Neural progenitor cell (in vitro differentiated cells): Measurements from ENCODE around the gene FOSB. TPM values are rescaled to one million over a fixed set of nuclear protein-coding genes. Genes with fewer than 3 reads are reported as not detected.

ENCODE experiments used
- DNase-seq: peaks from one replicate; pipeline ENCODE4 v3.0.0-alpha.2; 2016; ENCODE audit warnings: low spot score
- H2AFZ ChIP-seq: fragments of 200-600 bp; sonication (generic); replicated peaks from 2 replicates; pipeline ENCODE4 v1.6.1; 2016; ENCODE audit warnings: antibody characterized with exemption
- H3F3A ChIP-seq: fragments of 200-600 bp; sonication (generic); 2 replicates; pipeline ENCODE4 v1.6.1; 2016; ENCODE audit warnings: antibody characterized with exemption, low read depth
- H3K27ac ChIP-seq: fragments of 200-600 bp; sonication (generic); 2 replicates; pipeline ENCODE4 v1.5.1; 2016; ENCODE audit warnings: mild to moderate bottlenecking
- H3K27me3 ChIP-seq: fragments of 200-600 bp; sonication (generic); 2 replicates; pipeline ENCODE4 v1.6.1; 2016; ENCODE audit warnings: mild to moderate bottlenecking, moderate library complexity
- H3K36me3 ChIP-seq: fragments of 200-600 bp; sonication (generic); 2 replicates; pipeline ENCODE4 v1.5.1; 2016
- H3K4me1 ChIP-seq: fragments of 200-600 bp; sonication (generic); 2 replicates; pipeline ENCODE4 v1.6.1; 2016; ENCODE audit warnings: mixed run types
- H3K4me2 ChIP-seq: fragments of 200-600 bp; sonication (generic); 2 replicates; pipeline ENCODE4 v1.6.1; 2016
- H3K4me3 ChIP-seq: fragments of 200-600 bp; sonication (generic); 2 replicates; pipeline ENCODE4 v1.5.1; 2016
- H3K79me2 ChIP-seq: fragments of 200-600 bp; sonication (generic); 2 replicates; pipeline ENCODE4 v1.6.1; 2016; ENCODE audit warnings: low read depth
- H3K9ac ChIP-seq: fragments of 200-600 bp; sonication (generic); 2 replicates; pipeline ENCODE4 v1.6.1; 2016
- H3K9me3 ChIP-seq: fragments of 200-600 bp; sonication (generic); 2 replicates; pipeline ENCODE4 v1.5.1; 2016; ENCODE audit warnings: low read depth
- H4K20me1 ChIP-seq: fragments of 200-600 bp; sonication (generic); 2 replicates; pipeline ENCODE4 v1.6.1; 2016; ENCODE audit warnings: low read depth
- H3K27ac Mint-ChIP-seq: 3 replicates; pipeline ENCODE4 v1.8.0; 2021; ENCODE audit warnings: mixed read lengths
- H3K27me3 Mint-ChIP-seq: 2 replicates; pipeline ENCODE4 v1.8.0; 2022; ENCODE audit warnings: low read depth, mild to moderate bottlenecking, inconsistent platforms, moderate library complexity, mixed read lengths; ENCODE audit not compliant: insufficient read depth
- H3K36me3 Mint-ChIP-seq: 3 replicates; pipeline ENCODE4 v1.8.0; 2021; ENCODE audit warnings: mixed read lengths
- H3K4me1 Mint-ChIP-seq: 3 replicates; pipeline ENCODE4 v1.8.0; 2021; ENCODE audit warnings: mixed read lengths
- H3K4me3 Mint-ChIP-seq: 3 replicates; pipeline ENCODE4 v1.8.0; 2021; ENCODE audit warnings: mild to moderate bottlenecking, moderate library complexity, mixed read lengths
- H3K9me3 Mint-ChIP-seq: 3 replicates; pipeline ENCODE4 v1.8.0; 2020; ENCODE audit warnings: mixed read lengths
- CTCF ChIP-seq: fragments of 200-600 bp; sonication (generic); IDR thresholded peaks from 2 replicates; pipeline ENCODE4 v1.5.1; 2017; ENCODE audit warnings: antibody characterized with exemption, mild to moderate bottlenecking
- EZH2 ChIP-seq: fragments of 200-600 bp; sonication (generic); IDR thresholded peaks from 2 replicates; pipeline ENCODE4 v1.6.1; 2017; ENCODE audit warnings: antibody characterized with exemption, mild to moderate bottlenecking, moderate library complexity
- EZH2phosphoT487 ChIP-seq: fragments of 200-600 bp; sonication (generic); IDR thresholded peaks from 2 replicates; pipeline ENCODE4 v1.6.1; 2017; ENCODE audit warnings: antibody characterized with exemption
- total RNA-seq: library from RNA; depleted of rRNA; stranded (reverse); fragments of >200 nt; gene quantifications from 2 replicates; pipeline ENCODE4 v1.2.3, GENCODE V29; 2015; ENCODE audit warnings: low replicate concordance

The FOSB gene
- total RNA-seq, 1 donor from 2014 or later: 2.3 TPM

GRCh38 chr19:45451131-45451849 lies 16.5 kb upstream of the FOSB start:
- H3K4me3 ChIP-seq: peak overlapping the region; percentile 61
- no peaks in the 10 kb centered on the region for H4K20me1 ChIP-seq
- Mint-ChIP-seq H3K36me3 (no peaks in the 10 kb centered on the region), H3K4me1 (peaks cover 46% of the 10 kb centered on the region), H3K27ac (peak overlapping the region; percentile 91), H3K9me3 (peaks cover 2% of the 10 kb centered on the region), H3K4me3 (peak overlapping the region; percentile 85), H3K27me3 (peaks cover 23% of the 10 kb centered on the region)
- H3F3A ChIP-seq: peaks cover 38% of the 10 kb centered on the region
- H3K9me3 ChIP-seq: no peaks in the 10 kb centered on the region
- H3K4me2 ChIP-seq: peak overlapping the region; percentile 84
- H3K36me3 ChIP-seq: no peaks in the 10 kb centered on the region
- H3K4me1 ChIP-seq: peaks cover 4% of the 10 kb centered on the region
- H2AFZ ChIP-seq: peak overlapping the region; percentile 87
- H3K27ac ChIP-seq: no peak overlapping the region
- H3K79me2 ChIP-seq: no peaks in the 10 kb centered on the region
- TF ChIP-seq EZH2phosphoT487 (peak; percentile 19), EZH2 (no peak)
- peaks cover 31% of the 10 kb centered on the region for H3K27me3 ChIP-seq
- no peak overlapping the region for H3K9ac ChIP-seq
- DNase-seq: no peak

- Histone ChIP-seq H3K4me2 (no peak overlapping the region), H3F3A (peaks cover 32% of the 10 kb centered on the region), H3K79me2 (no peaks in the 10 kb centered on the region), H3K27ac (no peak overlapping the region), H3K9ac (no peak overlapping the region), H3K4me3 (no peak overlapping the region), H3K9me3 (no peaks in the 10 kb centered on the region), H3K27me3 (peaks cover 31% of the 10 kb centered on the region), H3K36me3 (no peaks in the 10 kb centered on the region), H3K4me1 (peaks cover 4% of the 10 kb centered on the region), H4K20me1 (no peaks in the 10 kb centered on the region), H2AFZ (no peak overlapping the region)
- Mint-ChIP-seq H3K9me3 (peaks cover 2% of the 10 kb centered on the region), H3K36me3 (no peaks in the 10 kb centered on the region), H3K27ac (peak overlapping the region; percentile 91), H3K4me1 (peaks cover 49% of the 10 kb centered on the region), H3K27me3 (peaks cover 26% of the 10 kb centered on the region), H3K4me3 (peak overlapping the region; percentile 85)
- TF ChIP-seq EZH2 (no peak), EZH2phosphoT487 (no peak), CTCF (no peak)
- no peak for DNase-seq
Measured at GRCh38 chr19:45451850-45452387, 15.9 kb upstream of the FOSB start.

- H3K9me3 Mint-ChIP-seq: peaks cover 2% of the 10 kb centered on the region
- H3K9ac ChIP-seq: no peak overlapping the region
Measured at GRCh38 chr19:45455707-45456499, 11.9 kb upstream of the FOSB start.

More at GRCh38 chr19:45455707-45456499, 11.9 kb upstream of the FOSB start:
- Mint-ChIP-seq H3K27me3 (peaks cover 26% of the 10 kb centered on the region), H3K27ac (peak overlapping the region; percentile 68), H3K36me3 (no peaks in the 10 kb centered on the region), H3K4me3 (peak overlapping the region; percentile 1), H3K4me1 (peaks cover 27% of the 10 kb centered on the region)
- no peaks in the 10 kb centered on the region for H4K20me1 ChIP-seq
- no peaks in the 10 kb centered on the region for H3K9me3 ChIP-seq
- peak; percentile 71 for DNase-seq
- H3K4me3 ChIP-seq: no peak overlapping the region
- H3F3A ChIP-seq: peaks cover 16% of the 10 kb centered on the region
- peaks cover 17% of the 10 kb centered on the region for H3K27me3 ChIP-seq
- no peaks in the 10 kb centered on the region for H3K36me3 ChIP-seq
- no peak overlapping the region for H3K27ac ChIP-seq
- TF ChIP-seq EZH2phosphoT487 (no peak), CTCF (no peak), EZH2 (no peak)
- H2AFZ ChIP-seq: no peak overlapping the region
- peaks cover 4% of the 10 kb centered on the region for H3K4me1 ChIP-seq
- no peaks in the 10 kb centered on the region for H3K79me2 ChIP-seq
- no peak overlapping the region for H3K4me2 ChIP-seq
